Fibroblast of villous mesenchyme (primary cell): ENCODE results near the gene NRIP1. TPM values are rescaled to one million over a fixed set of nuclear protein-coding genes. Genes with fewer than 3 reads are reported as not detected.

Source experiments
- DNase-seq: peaks from one replicate; pipeline ENCODE4 v3.0.0-alpha.2; 2010; ENCODE audit warnings: low read depth
- H3K4me3 ChIP-seq: 2 replicates; pipeline ENCODE4 v1.5.1; 2011; ENCODE audit warnings: low read depth, mild to moderate bottlenecking, low read length
- total RNA-seq: library from RNA; depleted of rRNA; stranded (reverse); fragments of >200 nt; gene quantifications from 2 replicates; pipeline ENCODE4 v1.2.3, GENCODE V29; 2012
- TF ChIP-seq, protein P1 (sequence below): IDR thresholded peaks from 2 replicates; pipeline ENCODE4 v1.5.1; 2012; ENCODE audit warnings: low read depth, mild to moderate bottlenecking, low read length; ENCODE audit not compliant: insufficient read depth

Gene NRIP1
- total RNA-seq, 1 donor: 56.6 TPM

DNA sequence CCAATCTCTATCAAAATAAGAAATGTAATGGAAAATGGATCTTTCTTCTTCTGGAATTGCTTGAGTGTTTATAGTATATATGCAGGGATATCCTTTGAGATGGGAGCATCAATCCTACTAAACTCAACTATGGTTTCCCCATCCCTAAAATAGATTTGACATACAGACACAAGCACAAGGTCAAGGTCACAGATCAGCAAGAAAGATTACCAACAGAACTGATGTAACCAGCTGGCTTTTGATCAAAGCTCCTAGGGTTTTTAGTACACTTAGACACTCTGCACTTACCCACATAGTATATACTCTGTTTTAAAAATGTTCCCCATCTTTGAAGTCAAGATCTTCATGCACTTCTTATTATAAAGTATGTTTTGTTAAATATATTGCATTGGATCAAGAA lies 85.5 kb downstream of the NRIP1 start:
- H3K4me3 ChIP-seq: no peak overlapping the region
- no peak for DNase-seq
- TF ChIP-seq, protein P1, sequence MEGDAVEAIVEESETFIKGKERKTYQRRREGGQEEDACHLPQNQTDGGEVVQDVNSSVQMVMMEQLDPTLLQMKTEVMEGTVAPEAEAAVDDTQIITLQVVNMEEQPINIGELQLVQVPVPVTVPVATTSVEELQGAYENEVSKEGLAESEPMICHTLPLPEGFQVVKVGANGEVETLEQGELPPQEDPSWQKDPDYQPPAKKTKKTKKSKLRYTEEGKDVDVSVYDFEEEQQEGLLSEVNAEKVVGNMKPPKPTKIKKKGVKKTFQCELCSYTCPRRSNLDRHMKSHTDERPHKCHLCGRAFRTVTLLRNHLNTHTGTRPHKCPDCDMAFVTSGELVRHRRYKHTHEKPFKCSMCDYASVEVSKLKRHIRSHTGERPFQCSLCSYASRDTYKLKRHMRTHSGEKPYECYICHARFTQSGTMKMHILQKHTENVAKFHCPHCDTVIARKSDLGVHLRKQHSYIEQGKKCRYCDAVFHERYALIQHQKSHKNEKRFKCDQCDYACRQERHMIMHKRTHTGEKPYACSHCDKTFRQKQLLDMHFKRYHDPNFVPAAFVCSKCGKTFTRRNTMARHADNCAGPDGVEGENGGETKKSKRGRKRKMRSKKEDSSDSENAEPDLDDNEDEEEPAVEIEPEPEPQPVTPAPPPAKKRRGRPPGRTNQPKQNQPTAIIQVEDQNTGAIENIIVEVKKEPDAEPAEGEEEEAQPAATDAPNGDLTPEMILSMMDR: no peak

GRCh38 chr21:14977814-14978213 lies 87.0 kb downstream of the NRIP1 start:
- no peak overlapping the region for H3K4me3 ChIP-seq
- DNase-seq: no peak
- TF ChIP-seq, protein P1: no peak

- TF ChIP-seq, protein P1: no peak
- H3K4me3 ChIP-seq: no peak overlapping the region
- DNase-seq: no peak
These were observed 89.5 kb downstream of the NRIP1 start for GRCh38 chr21:14975136-14975919.

GRCh38 chr21:14972678-14973077 lies 92.1 kb downstream of the NRIP1 start:
- TF ChIP-seq, protein P1: no peak
- DNase-seq: no peak

DNA sequence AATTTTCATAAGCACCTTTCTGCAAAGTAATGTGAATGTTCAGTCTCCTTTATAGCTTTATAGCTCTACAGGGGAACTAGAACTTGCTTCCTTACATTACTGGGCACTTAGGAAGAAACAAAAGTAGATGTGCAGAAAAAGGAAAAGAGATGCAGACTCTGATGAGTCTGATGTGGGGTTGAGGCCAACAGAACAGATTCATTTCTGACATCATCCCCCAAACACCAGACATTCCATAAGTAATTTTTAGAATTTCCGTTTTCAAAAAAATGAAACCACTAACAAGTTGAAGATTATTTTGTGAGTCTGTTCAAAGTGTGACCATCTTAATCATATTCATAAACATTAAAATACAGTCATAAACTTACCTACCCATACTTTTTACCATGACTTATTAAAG lies 96.0 kb downstream of the NRIP1 start:
- TF ChIP-seq, protein P1: no peak
- DNase-seq: no peak
- no peak overlapping the region for H3K4me3 ChIP-seq

More at GRCh38 chr21:14972678-14973077, 92.1 kb downstream of the NRIP1 start:
- no peak overlapping the region for H3K4me3 ChIP-seq

DNA sequence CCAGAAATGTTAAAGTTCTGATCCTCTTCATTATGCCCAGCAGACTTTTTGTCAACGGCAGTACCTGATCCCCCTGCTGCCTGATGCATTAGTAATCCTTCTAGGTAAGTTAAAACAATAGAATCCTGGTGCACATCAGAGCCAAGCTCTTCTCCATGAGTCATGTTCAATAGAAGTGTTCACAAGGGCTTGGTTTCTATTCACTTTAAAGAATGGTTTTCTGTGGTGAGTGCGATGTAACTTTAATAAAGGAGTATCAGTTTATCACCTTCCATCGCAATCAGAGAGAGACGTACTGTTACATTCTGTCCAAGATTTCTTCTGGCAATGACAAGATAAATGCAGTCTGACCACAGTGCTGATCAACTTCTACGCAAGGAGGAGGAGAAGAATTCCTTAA lies 96.8 kb downstream of the NRIP1 start:
- no peak for DNase-seq
- H3K4me3 ChIP-seq: no peak overlapping the region

More for the DNA sequence above, 96.8 kb downstream of the NRIP1 start:
- TF ChIP-seq, protein P1: no peak
